PFSK-1 (cell line): ENCODE results near the gene CAPZA1.

Experiments
- POLR2AphosphoS5 ChIP-seq: IDR thresholded peaks from 2 replicates; pipeline ENCODE4 v1.6.1; 2012; ENCODE audit warnings: low read depth, mild to moderate bottlenecking, control low read depth, low read length, moderate library complexity
- REST ChIP-seq, 2 experiments: IDR thresholded peaks; 2 replicates each; pipeline versions ENCODE4 v1.6.1 to v1.8.0; 2011 to 2012; ENCODE audit warnings: low read depth in 2 of 2, low read length in 2 of 2, control low read depth in 1 of 2, inconsistent platforms in 1 of 2, mild to moderate bottlenecking in 1 of 2, moderate library complexity in 1 of 2; ENCODE audit not compliant: insufficient read depth in 1 of 2

- TF ChIP-seq POLR2AphosphoS5 (no peak; the same call in 1 of the 2 replicates), REST (IDR thresholded peaks at IDR 0.05; ENCODE audit: insufficient read depth in 1 of 2, low read depth in 2 of 2, low read length in 2 of 2) (no peak)
Measured at GRCh38 chr1:112702420-112703261, 83.0 kb downstream of the CAPZA1 start.
